ENCODE measurements around the gene GNG7.

GNG7 gene

GRCh38 chr19:2693492-2694160, 8.9 kb downstream of the GNG7 start:
- H3K4me3 ChIP-seq (ENCODE audit: low read depth, low read length): no peak overlapping the region
- TF ChIP-seq CTCF (IDR thresholded peaks at IDR 0.05; ENCODE audit: borderline replicate concordance, insufficient read depth, low read depth, low read length): no peak

- H3K4me3 ChIP-seq (ENCODE audit: low read depth, low read length): no peak overlapping the region
- no peak for TF ChIP-seq CTCF (IDR thresholded peaks at IDR 0.05; ENCODE audit: borderline replicate concordance, insufficient read depth, low read depth, low read length)
Measured at GRCh38 chr19:2691951-2692350, 10.5 kb downstream of the GNG7 start.

GRCh38 chr19:2690856-2691255, 11.6 kb downstream of the GNG7 start:
- no peak for TF ChIP-seq CTCF (IDR thresholded peaks at IDR 0.05; ENCODE audit: borderline replicate concordance, insufficient read depth, low read depth, low read length)
- no peak overlapping the region for H3K4me3 ChIP-seq (ENCODE audit: low read depth, low read length)

- TF ChIP-seq CTCF (IDR thresholded peaks at IDR 0.05; ENCODE audit: borderline replicate concordance, insufficient read depth, low read depth, low read length): no peak
- H3K4me3 ChIP-seq (ENCODE audit: low read depth, low read length): no peak overlapping the region
Measured at GRCh38 chr19:2686360-2686759, 16.1 kb downstream of the GNG7 start.

- no peak for TF ChIP-seq CTCF (IDR thresholded peaks at IDR 0.05; ENCODE audit: borderline replicate concordance, insufficient read depth, low read depth, low read length)
- H3K4me3 ChIP-seq (ENCODE audit: low read depth, low read length): no peak overlapping the region
Measured at GRCh38 chr19:2685204-2685704, 17.2 kb downstream of the GNG7 start.

- no peak overlapping the region for H3K4me3 ChIP-seq (ENCODE audit: low read depth, low read length)
Measured at GRCh38 chr19:2683430-2684003, 19.0 kb downstream of the GNG7 start.

More at GRCh38 chr19:2683430-2684003, 19.0 kb downstream of the GNG7 start:
- no peak for TF ChIP-seq CTCF (IDR thresholded peaks at IDR 0.05; ENCODE audit: borderline replicate concordance, insufficient read depth, low read depth, low read length)
